Activated T-helper 2 cell treated with anti-CD3 and anti-CD28 coated beads, Interferon-gamma antibody, Interleukin-2, Interleukin-4, amounts not matched to agents 10 μg/mL and 5 μg/mL and 100 μg/mL, durations not matched to agents 14 hours and 24 hours and 36 hours (primary cell): ENCODE measurements around the gene DACT2. TPM values are rescaled to one million over a fixed set of nuclear protein-coding genes. Genes with fewer than 3 reads are reported as not detected.

Experiments
- DNase-seq: peaks from one replicate; pipeline ENCODE4 v3.0.0; 2021; ENCODE audit warnings: low spot score
- H3K27ac Mint-ChIP-seq: one replicate; pipeline ENCODE4 v1.8.0; 2021; ENCODE audit warnings: mixed read lengths
- H3K27me3 Mint-ChIP-seq: one replicate; pipeline ENCODE4 v1.8.0; 2021; ENCODE audit warnings: low read depth, mixed read lengths
- H3K36me3 Mint-ChIP-seq: one replicate; pipeline ENCODE4 v1.8.0; 2021; ENCODE audit warnings: low read depth, mixed read lengths
- H3K4me1 Mint-ChIP-seq: one replicate; pipeline ENCODE4 v1.8.0; 2021; ENCODE audit warnings: low read depth, mixed read lengths
- H3K4me3 Mint-ChIP-seq: one replicate; pipeline ENCODE4 v1.8.0; 2021; ENCODE audit warnings: low read depth, mild to moderate bottlenecking, moderate library complexity, mixed read lengths
- H3K9me3 Mint-ChIP-seq: one replicate; pipeline ENCODE4 v1.8.0; 2021; ENCODE audit warnings: mixed read lengths
- intact Hi-C: fragments of 100-400 bp; cut with micrococcal nuclease; formaldehyde crosslinking; loops from one replicate; pipeline ENCODE4 v1.15.1; 2023
- total RNA-seq: library from RNA; stranded (reverse); gene quantifications from 2 replicates; pipeline ENCODE4 v1.2.3, GENCODE V29; 2022

The DACT2 gene
- total RNA-seq, 1 donor from 2014 or later, result 0.80 TPM

DNA sequence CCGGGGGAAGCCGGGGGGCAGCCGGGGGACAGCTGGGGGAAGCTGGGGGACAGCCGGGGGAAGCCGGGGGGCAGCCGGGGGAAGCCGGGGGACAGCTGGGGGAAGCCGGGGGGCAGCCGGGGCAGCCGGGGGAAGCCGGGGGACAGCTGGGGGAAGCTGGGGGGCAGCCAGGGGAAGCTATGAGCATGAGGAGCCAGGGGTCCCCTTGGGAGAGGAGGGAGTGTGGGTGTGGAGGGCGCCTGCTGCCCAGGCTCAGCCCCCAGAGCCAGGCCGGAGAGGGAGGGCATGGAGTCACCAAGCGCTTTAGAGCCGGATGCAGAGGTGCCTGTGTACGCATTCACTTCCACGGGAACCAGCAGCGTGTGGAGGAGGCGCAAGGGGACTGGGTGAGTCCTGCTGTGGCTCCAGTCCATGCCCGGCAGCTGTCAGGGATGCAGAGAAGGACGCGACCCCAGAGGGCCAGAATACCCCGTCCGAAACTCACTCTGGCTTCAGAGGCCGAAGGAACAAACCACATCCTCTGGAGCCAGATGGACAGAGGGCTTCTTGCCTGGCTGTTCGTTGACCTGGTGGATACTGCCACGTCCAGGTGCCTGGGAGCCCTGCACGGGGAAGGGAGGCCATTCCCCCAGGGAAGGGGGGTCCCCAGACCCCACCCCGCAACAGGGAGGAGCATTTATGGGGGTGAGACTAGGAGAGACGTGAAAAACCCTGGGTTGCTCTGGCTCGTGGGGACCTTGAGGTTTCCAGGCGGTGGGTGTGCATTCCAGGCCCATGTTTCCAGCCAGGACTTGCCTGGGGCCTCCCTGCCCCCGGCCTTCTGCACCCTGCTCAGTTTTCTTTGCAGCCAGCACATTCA, 26.5 kb upstream of the DACT2 start:
- peaks cover 10% of the 10 kb centered on the region for H3K27me3 Mint-ChIP-seq
- intact Hi-C loops, result no loop called here
- DNase-seq, result no peak
- no peaks in the 10 kb centered on the region for H3K36me3 Mint-ChIP-seq
- peaks cover 15% of the 10 kb centered on the region for H3K9me3 Mint-ChIP-seq
- no peak overlapping the region for H3K4me3 Mint-ChIP-seq
- peaks cover 14% of the 10 kb centered on the region for H3K4me1 Mint-ChIP-seq
- no peak overlapping the region for H3K27ac Mint-ChIP-seq

DNA sequence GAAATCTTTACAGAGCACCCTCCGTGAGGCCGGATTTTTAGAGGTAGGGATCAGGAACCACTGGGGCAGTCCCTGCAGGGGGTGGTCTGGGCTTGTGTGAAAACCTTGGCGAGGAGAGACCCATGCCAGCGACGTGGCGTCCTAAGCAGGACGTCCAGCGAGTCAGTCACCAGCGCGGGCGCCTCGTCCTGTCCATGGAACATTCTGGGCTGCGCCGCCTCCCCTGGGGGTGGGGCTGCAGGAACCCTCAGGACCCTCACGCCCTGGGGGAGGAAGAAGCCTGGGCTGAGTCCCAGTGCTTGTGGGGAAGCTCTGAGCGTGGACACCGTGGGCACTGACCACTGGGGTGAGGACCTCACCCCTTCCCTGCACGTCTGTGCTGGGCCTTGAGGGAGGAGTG, 25.7 kb upstream of the DACT2 start:
- Mint-ChIP-seq H3K9me3 (peaks cover 7% of the 10 kb centered on the region), H3K36me3 (no peaks in the 10 kb centered on the region), H3K27ac (no peak overlapping the region), H3K4me1 (peaks cover 7% of the 10 kb centered on the region), H3K27me3 (peaks cover 10% of the 10 kb centered on the region), H3K4me3 (no peak overlapping the region)
- DNase-seq, result no peak
- intact Hi-C loops, result no loop called here

- intact Hi-C loops, result no loop called here
Observed at GRCh38 chr6:168344338-168344737, 24.8 kb upstream of the DACT2 start.

GRCh38 chr6:168343239-168344150, 23.9 kb upstream of the DACT2 start:
- Mint-ChIP-seq H3K27ac (no peak overlapping the region), H3K9me3 (no peaks in the 10 kb centered on the region), H3K36me3 (no peaks in the 10 kb centered on the region), H3K4me1 (no peaks in the 10 kb centered on the region), H3K27me3 (peaks cover 10% of the 10 kb centered on the region), H3K4me3 (no peak overlapping the region)
- DNase-seq, result no peak
- intact Hi-C loops, result no loop called here

More at GRCh38 chr6:168344338-168344737, 24.8 kb upstream of the DACT2 start:
- Mint-ChIP-seq H3K27me3 (peaks cover 10% of the 10 kb centered on the region), H3K27ac (no peak overlapping the region), H3K36me3 (no peaks in the 10 kb centered on the region), H3K9me3 (no peaks in the 10 kb centered on the region), H3K4me3 (no peak overlapping the region), H3K4me1 (peaks cover under 1% of the 10 kb centered on the region)
- no peak for DNase-seq

DNA sequence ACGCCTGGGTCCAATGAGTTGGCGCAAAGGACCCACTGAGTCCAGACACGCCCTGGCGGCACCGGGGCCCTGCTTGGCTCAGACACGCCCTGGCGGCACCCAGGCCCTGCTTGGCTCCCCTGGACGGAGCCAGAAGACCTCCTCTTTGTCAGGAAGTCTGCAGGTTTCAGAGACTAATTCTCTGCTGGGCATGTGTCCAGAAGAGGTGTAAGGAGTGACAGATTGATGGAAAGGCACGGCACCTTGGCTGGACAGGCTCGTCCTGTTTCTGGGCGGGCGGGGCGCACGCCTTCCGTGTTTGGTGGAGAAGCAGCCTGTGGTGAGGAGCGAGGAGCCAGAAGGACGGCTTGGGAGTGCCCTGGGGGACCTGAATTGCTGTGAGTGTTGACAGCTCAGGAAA, 23.1 kb upstream of the DACT2 start:
- no peak for DNase-seq
- Mint-ChIP-seq H3K9me3 (no peaks in the 10 kb centered on the region), H3K4me1 (no peaks in the 10 kb centered on the region), H3K36me3 (no peaks in the 10 kb centered on the region), H3K4me3 (no peak overlapping the region), H3K27ac (no peak overlapping the region), H3K27me3 (peaks cover 10% of the 10 kb centered on the region)
- intact Hi-C loops, result no loop called here

- intact Hi-C loops, result no loop called here
- H3K9me3 Mint-ChIP-seq, result no peaks in the 10 kb centered on the region
- H3K4me3 Mint-ChIP-seq, result no peak overlapping the region
- peaks cover 2% of the 10 kb centered on the region for H3K4me1 Mint-ChIP-seq
- no peak overlapping the region for H3K27ac Mint-ChIP-seq
- H3K27me3 Mint-ChIP-seq, result peaks cover 7% of the 10 kb centered on the region
- no peak for DNase-seq
- no peaks in the 10 kb centered on the region for H3K36me3 Mint-ChIP-seq
Observed at GRCh38 chr6:168341280-168341900, 21.8 kb upstream of the DACT2 start.

DNA sequence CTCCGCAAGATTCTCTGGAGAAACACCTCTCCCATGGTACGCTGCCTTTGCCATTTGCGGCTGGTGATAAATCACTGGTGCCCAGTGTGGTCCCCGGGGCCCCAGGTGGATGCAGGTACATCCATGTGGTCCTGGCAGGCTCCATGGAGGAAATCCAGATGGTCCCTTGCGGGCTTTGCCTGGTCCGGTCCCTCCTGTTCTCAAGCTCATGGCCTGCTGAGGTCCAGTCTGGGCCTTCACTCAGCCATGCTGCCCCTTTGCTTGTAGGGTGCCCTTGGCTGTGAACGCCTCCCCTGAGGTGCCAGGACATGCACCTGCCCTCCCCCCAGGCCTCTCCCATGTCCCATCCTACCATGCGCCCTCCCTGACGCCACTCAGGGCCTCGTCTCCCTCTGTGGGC, 21.2 kb upstream of the DACT2 start:
- DNase-seq, result no peak
- intact Hi-C loops, result no loop called here
- no peak overlapping the region for H3K27ac Mint-ChIP-seq
- peaks cover 7% of the 10 kb centered on the region for H3K27me3 Mint-ChIP-seq
- H3K36me3 Mint-ChIP-seq, result no peaks in the 10 kb centered on the region
- H3K4me1 Mint-ChIP-seq, result peaks cover 2% of the 10 kb centered on the region
- H3K4me3 Mint-ChIP-seq, result no peak overlapping the region
- H3K9me3 Mint-ChIP-seq, result no peaks in the 10 kb centered on the region

DNA sequence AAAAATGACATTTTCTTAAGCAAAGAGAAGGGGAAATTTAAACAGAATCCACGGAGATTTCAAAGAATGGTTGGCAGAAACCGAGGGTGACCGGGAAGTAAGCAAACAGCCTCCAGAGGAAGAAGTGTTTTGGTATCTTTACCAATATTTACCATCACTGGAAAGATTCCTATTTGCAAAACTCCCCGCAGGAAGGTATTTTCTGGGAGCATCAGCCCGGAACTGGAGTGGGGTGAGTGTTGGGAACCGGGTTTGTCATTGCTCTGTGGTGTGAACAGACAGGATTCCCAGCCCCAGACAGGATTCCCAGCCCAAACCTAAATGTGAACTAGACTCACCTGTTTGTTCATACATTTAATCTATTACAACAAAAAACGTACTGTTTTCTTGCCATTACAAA, 19.2 kb upstream of the DACT2 start:
- Mint-ChIP-seq H3K4me3 (no peak overlapping the region), H3K9me3 (no peaks in the 10 kb centered on the region), H3K36me3 (no peaks in the 10 kb centered on the region), H3K27ac (no peak overlapping the region), H3K27me3 (no peaks in the 10 kb centered on the region), H3K4me1 (peaks cover 2% of the 10 kb centered on the region)
- intact Hi-C loops, result no loop called here
- DNase-seq, result no peak

- intact Hi-C loops, result no loop called here
- no peaks in the 10 kb centered on the region for H3K36me3 Mint-ChIP-seq
- no peak for DNase-seq
- peaks cover 2% of the 10 kb centered on the region for H3K4me1 Mint-ChIP-seq
- no peak overlapping the region for H3K27ac Mint-ChIP-seq
- no peaks in the 10 kb centered on the region for H3K9me3 Mint-ChIP-seq
- peaks cover 3% of the 10 kb centered on the region for H3K27me3 Mint-ChIP-seq
- H3K4me3 Mint-ChIP-seq, result no peak overlapping the region
Observed at GRCh38 chr6:168336967-168337366, 17.4 kb upstream of the DACT2 start.

DNA sequence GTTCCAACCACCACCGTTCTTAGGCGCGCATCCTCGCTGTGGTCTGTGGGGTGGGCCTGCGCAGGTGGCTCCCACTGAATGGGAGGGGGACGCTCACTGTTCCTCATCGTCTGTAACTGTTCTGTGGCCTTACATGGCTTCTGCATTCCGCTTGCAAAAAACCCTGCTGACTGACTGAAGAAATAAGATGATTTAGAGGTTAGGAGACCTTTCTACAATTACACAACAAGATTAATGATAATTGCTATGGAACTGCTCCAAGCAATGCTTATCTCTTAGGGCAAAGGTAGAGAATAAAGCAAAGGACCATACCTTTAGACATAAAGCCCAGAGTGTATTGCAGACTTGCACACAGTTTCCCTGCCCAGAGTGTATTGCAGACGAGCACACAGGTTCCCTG, 14.4 kb upstream of the DACT2 start:
- peaks cover 2% of the 10 kb centered on the region for H3K4me1 Mint-ChIP-seq
- H3K36me3 Mint-ChIP-seq, result no peaks in the 10 kb centered on the region
- H3K27me3 Mint-ChIP-seq, result peaks cover 12% of the 10 kb centered on the region
- intact Hi-C loops, result no loop called here
- H3K9me3 Mint-ChIP-seq, result no peaks in the 10 kb centered on the region
- no peak for DNase-seq
- no peak overlapping the region for H3K4me3 Mint-ChIP-seq
- H3K27ac Mint-ChIP-seq, result no peak overlapping the region

- H3K4me3 Mint-ChIP-seq, result no peak overlapping the region
- H3K36me3 Mint-ChIP-seq, result no peaks in the 10 kb centered on the region
- peaks cover 12% of the 10 kb centered on the region for H3K27me3 Mint-ChIP-seq
- no peaks in the 10 kb centered on the region for H3K9me3 Mint-ChIP-seq
- no peak overlapping the region for H3K27ac Mint-ChIP-seq
- H3K4me1 Mint-ChIP-seq, result peaks cover 2% of the 10 kb centered on the region
- intact Hi-C loops, result no loop called here
- no peak for DNase-seq
Observed at GRCh38 chr6:168333491-168333890, 13.9 kb upstream of the DACT2 start.

- Mint-ChIP-seq H3K27ac (no peak overlapping the region), H3K27me3 (peaks cover 12% of the 10 kb centered on the region), H3K4me3 (no peak overlapping the region)
Observed at GRCh38 chr6:168333039-168333438, 13.5 kb upstream of the DACT2 start.

More at GRCh38 chr6:168333039-168333438, 13.5 kb upstream of the DACT2 start:
- intact Hi-C loops, result no loop called here
- Mint-ChIP-seq H3K9me3 (no peaks in the 10 kb centered on the region), H3K4me1 (peaks cover 2% of the 10 kb centered on the region), H3K36me3 (no peaks in the 10 kb centered on the region)
- no peak for DNase-seq
